A549 (cell line): Measurements from ENCODE around the gene STIM2. TPM values are rescaled to one million over a fixed set of nuclear protein-coding genes. Genes with fewer than 3 reads are reported as not detected.

Experiments used
- ATAC-seq, 2 experiments: fragments of 200-7000 bp in 1 of 2; fragments of >200 bp in 1 of 2; cut with Nextera tagmentation in 1 of 2; cut with Tn5 transposase in 1 of 2; 3 replicates each; pipeline versions ENCODE4 v1.8.0 to v1.9.1; 2018 to 2020; ENCODE audit warnings: mild to moderate bottlenecking in 1 of 2, moderate library complexity in 1 of 2
- CTCF ChIA-PET: fragments of 300-600 bp; sonication (Branson Sonifier 250); formaldehyde crosslinking; extraction: SDS; loops from one replicate; lab custom pipeline; 2021; ENCODE audit warnings: antibody characterized with exemption, inconsistent platforms; lab: Yijun Ruan, JAX
- POLR2A ChIA-PET: fragments of 350-600 bp; formaldehyde crosslinking; extraction: SDS; loops from one replicate; lab custom pipeline; 2021; ENCODE audit warnings: antibody characterized with exemption, inconsistent platforms; lab: Yijun Ruan, JAX
- DNase-seq, 2 experiments: peaks; one replicate each; pipeline versions ENCODE4 v3.0.0 to v3.0.0-alpha.2; 2011 to 2016; ENCODE audit warnings: low read depth in 1 of 2, low spot score in 1 of 2
- FAIRE-seq: peaks from 2 replicates; lab custom pipeline; 2011; peaks lifted over from hg19 to GRCh38; lab: Jason Lieb, UNC
- H3K27ac ChIP-seq, 2 experiments: fragments of >200 bp; sonication (Bioruptor Twin); formaldehyde crosslinking; 3 replicates each; pipeline ENCODE4 v1.5.1; 2016 to 2017
- H3K4me1 ChIP-seq: fragments of >200 bp; sonication (Bioruptor Twin); formaldehyde crosslinking; 3 replicates; pipeline ENCODE4 v1.6.1; 2016
- H3K4me2 ChIP-seq: fragments of >200 bp; sonication (Bioruptor Twin); formaldehyde crosslinking; 3 replicates; pipeline ENCODE4 v1.6.1; 2016
- H3K4me3 ChIP-seq: fragments of >200 bp; sonication (Bioruptor Twin); formaldehyde crosslinking; 3 replicates; pipeline ENCODE4 v1.5.1; 2016
- H3K9me3 ChIP-seq: fragments of >200 bp; sonication (Bioruptor Twin); formaldehyde crosslinking; 3 replicates; pipeline ENCODE4 v1.6.1; 2016
- ATOH8 ChIP-seq: fragments of 250-450 bp; sonication (Bioruptor Pico); IDR thresholded peaks from 2 replicates; pipeline ENCODE4 v1.5.0; 2020; ENCODE audit warnings: low read depth, mild to moderate bottlenecking, moderate library complexity
- BCL3 ChIP-seq: fragments of >200 bp; sonication (Bioruptor Twin); formaldehyde crosslinking; IDR thresholded peaks from 3 replicates; pipeline ENCODE4 v1.6.1; 2016
- CEBPB ChIP-seq, 2 experiments: fragments of >200 bp in 1 of 2; sonication (Bioruptor Twin) in 1 of 2; formaldehyde crosslinking in 1 of 2; IDR thresholded peaks; 2 replicates each; pipeline ENCODE4 v1.6.1; 2012 to 2016
- CHD2 ChIP-seq: fragments of 150-350 bp; IDR thresholded peaks from 2 replicates; pipeline ENCODE4 v1.6.1; 2014; ENCODE audit warnings: low read length; ENCODE audit not compliant: partially characterized antibody
- CHD4 ChIP-seq: fragments of 200-600 bp; sonication (generic); IDR thresholded peaks from 2 replicates; pipeline ENCODE4 v1.6.1; 2016; ENCODE audit warnings: antibody characterized with exemption, mild to moderate bottlenecking, borderline replicate concordance
- CTCF ChIP-seq: fragments of >200 bp; sonication (Bioruptor Twin); formaldehyde crosslinking; IDR thresholded peaks from 3 replicates; pipeline ENCODE4 v1.5.1; 2016
- EHF ChIP-seq: fragments of 250-450 bp; sonication (Bioruptor Pico); IDR thresholded peaks from 2 replicates; pipeline ENCODE4 v1.5.0; 2020; ENCODE audit warnings: mild to moderate bottlenecking
- EHMT2 ChIP-seq: fragments of 200-600 bp; sonication (generic); IDR thresholded peaks from 2 replicates; pipeline ENCODE4 v1.6.1; 2016; ENCODE audit warnings: antibody characterized with exemption, low read depth, mild to moderate bottlenecking, moderate library complexity
- EP300 ChIP-seq, 2 experiments: fragments of >200 bp; sonication (Bioruptor Twin); formaldehyde crosslinking; IDR thresholded peaks; 2 replicates in 1 of 2; 3 replicates in 1 of 2; pipeline ENCODE4 v1.6.1; 2016 to 2017
- ESRRA ChIP-seq: fragments of 150-350 bp; IDR thresholded peaks from 2 replicates; pipeline ENCODE4 v1.6.1; 2014; ENCODE audit warnings: mild to moderate bottlenecking, low read length, borderline replicate concordance
- FOSB ChIP-seq: fragments of 250-450 bp; sonication (Bioruptor Pico); IDR thresholded peaks from 2 replicates; pipeline ENCODE4 v1.5.0; 2020; ENCODE audit warnings: mild to moderate bottlenecking, moderate library complexity
- GATA3 ChIP-seq: IDR thresholded peaks from 2 replicates; pipeline ENCODE4 v1.6.1; 2012; ENCODE audit warnings: borderline replicate concordance
- HMGXB4 ChIP-seq: fragments of 250-450 bp; sonication (Bioruptor Pico); IDR thresholded peaks from 2 replicates; pipeline ENCODE4 v1.5.0; 2021; ENCODE audit warnings: mild to moderate bottlenecking, moderate library complexity, borderline replicate concordance
- KDM1A ChIP-seq: fragments of 200-600 bp; sonication (generic); IDR thresholded peaks from 2 replicates; pipeline ENCODE4 v1.6.1; 2016; ENCODE audit warnings: low read depth, mild to moderate bottlenecking
- MAFK ChIP-seq: fragments of 450-650 bp; IDR thresholded peaks from 2 replicates; pipeline ENCODE4 v1.6.1; 2014; ENCODE audit not compliant: partially characterized antibody
- MAX ChIP-seq: IDR thresholded peaks from 2 replicates; pipeline ENCODE4 v1.6.1; 2012
- MYC ChIP-seq: IDR thresholded peaks from 2 replicates; pipeline ENCODE4 v1.6.1; 2012; ENCODE audit warnings: mild to moderate bottlenecking, inconsistent platforms, low read length, improper control_type of control experiment, borderline replicate concordance
- PBX3 ChIP-seq: IDR thresholded peaks from 2 replicates; pipeline ENCODE4 v1.6.1; 2012
- RAD21 ChIP-seq, 2 experiments: fragments of >200 bp in 1 of 2; sonication (Bioruptor Twin) in 1 of 2; formaldehyde crosslinking in 1 of 2; IDR thresholded peaks in 1 of 2; conservative IDR thresholded peaks in 1 of 2; 2 replicates in 1 of 2; 3 replicates in 1 of 2; pipeline ENCODE4 v1.6.1; 2012 to 2018; ENCODE audit warnings: inconsistent platforms in 1 of 2
- RNF2 ChIP-seq: fragments of 200-600 bp; sonication (generic); IDR thresholded peaks from 2 replicates; pipeline ENCODE4 v1.6.1; 2016; ENCODE audit warnings: low read depth, mild to moderate bottlenecking, antibody characterized with exemption, moderate library complexity, borderline replicate concordance
- SMC3 ChIP-seq: fragments of >200 bp; sonication (Bioruptor Twin); formaldehyde crosslinking; IDR thresholded peaks from 3 replicates; pipeline ENCODE4 v1.6.1; 2018; ENCODE audit warnings: inconsistent platforms
- TFCP2L1 ChIP-seq: fragments of 250-450 bp; sonication (Bioruptor Pico); IDR thresholded peaks from 2 replicates; pipeline ENCODE4 v1.5.0; 2021; ENCODE audit warnings: mild to moderate bottlenecking
- ZFP36 ChIP-seq: fragments of 450-650 bp; IDR thresholded peaks from 2 replicates; pipeline ENCODE4 v1.6.1; 2014; ENCODE audit warnings: borderline replicate concordance; ENCODE audit not compliant: partially characterized antibody
- WGBS: methylation state at CpG from one replicate; pipeline ENCODE4 v1.1.6; 2017; ENCODE audit errors: missing lambda C conversion rate; 5-methylcytosine and 5-hydroxymethylcytosine counted together
- polyA plus RNA-seq, 4 experiments: library from polyadenylated mRNA; depleted of rRNA in 3 of 4; stranded (reverse); fragments of >200 nt; fragmentation: RNase III in 1 of 4; extraction: RNeasy Plus Mini Kit Qiagen cat#74134 plus additional on column Dnase treatment in 1 of 4; gene quantifications; 2 replicates in 3 of 4; 3 replicates in 1 of 4; pipeline ENCODE4 v1.2.3, GENCODE V29; 2011 to 2017

Gene STIM2
- polyA plus RNA-seq, 2 of the 4 experiments (the other 2 are of a cell fraction): 13.6 to 20.6 TPM

- H3K4me2 ChIP-seq: no peak overlapping the region
- H3K4me1 ChIP-seq: no peaks in the 10 kb centered on the region
- TF ChIP-seq CHD4 (no peak), MYC (no peak), RNF2 (no peak), CHD2 (no peak), MAX (no peak), MAFK (no peak), ESRRA (no peak), HMGXB4 (no peak), EHF (CRISPR knock-in tag) (no peak), BCL3 (no peak), RAD21 (conservative IDR thresholded peaks at IDR 0.05 in 1 of 2, IDR thresholded peaks at IDR 0.05 in 1 of 2) (no peak)
- TF ChIP-seq, all 56 proteins: peak for 0
- 76% methylated on average over 2 of the region's 2 CpGs for WGBS
- Histone ChIP-seq H3K4me3 (no peak overlapping the region), H3K9me3 (no peaks in the 10 kb centered on the region), H3K27ac (no peak overlapping the region)
- ATAC-seq: no peak
- DNase-seq: no peak
- POLR2A ChIA-PET: no interaction called here
- CTCF ChIA-PET: no interaction called here
- FAIRE-seq: no peak
Observed at GRCh38 chr4:26884026-26884425, 23.4 kb downstream of the STIM2 start.

GRCh38 chr4:26884486-26884988, 23.9 kb downstream of the STIM2 start:
- ATAC-seq (no peak), DNase-seq (no peak), FAIRE-seq (no peak)
- Histone ChIP-seq H3K9me3 (no peaks in the 10 kb centered on the region), H3K27ac (no peak overlapping the region), H3K4me3 (no peak overlapping the region), H3K4me2 (no peak overlapping the region), H3K4me1 (no peaks in the 10 kb centered on the region)
- WGBS: 87% methylated on average over 5 of the region's 5 CpGs
- no peak for TF ChIP-seq ATOH8 (CRISPR knock-in tag)
- CTCF ChIA-PET: no interaction called here
- POLR2A ChIA-PET: no interaction called here

GRCh38 chr4:26885912-26886274, 25.3 kb downstream of the STIM2 start:
- ATAC-seq (no peak), FAIRE-seq (no peak), DNase-seq (no peak)
- no peak overlapping the region for H3K4me2 ChIP-seq
- ChIA-PET CTCF (no interaction called here), POLR2A (no interaction called here)
- no peak overlapping the region for H3K27ac ChIP-seq
- 91% methylated on average over 2 of the region's 2 CpGs for WGBS
- H3K9me3 ChIP-seq: no peaks in the 10 kb centered on the region
- no peaks in the 10 kb centered on the region for H3K4me1 ChIP-seq
- no peak overlapping the region for H3K4me3 ChIP-seq
- TF ChIP-seq FOSB (CRISPR knock-in tag): no peak
- TF ChIP-seq ZFP36: no peak
- TF ChIP-seq KDM1A: no peak
- TF ChIP-seq TFCP2L1: no peak
- TF ChIP-seq GATA3: no peak
- TF ChIP-seq CTCF: no peak
- TF ChIP-seq EP300 (IDR thresholded peaks at IDR 0.05): no peak
- TF ChIP-seq CEBPB (IDR thresholded peaks at IDR 0.05): no peak
- TF ChIP-seq SMC3: no peak
- no peak for TF ChIP-seq EHMT2
- no peak for TF ChIP-seq PBX3
